HepG2 (cell line): ENCODE data around the gene MYO18A. TPM values are rescaled to one million over a fixed set of nuclear protein-coding genes. Genes with fewer than 3 reads are reported as not detected.

ENCODE experiments used
- ATF3 ChIP-seq: sonication (generic); formaldehyde crosslinking; IDR thresholded peaks from 2 replicates; pipeline ENCODE4 v1.4.0; 2020; ENCODE audit warnings: missing genetic modification reagents
- ATF7 ChIP-seq, 2 experiments: fragments of 450-650 bp in 1 of 2; sonication (generic) in 1 of 2; formaldehyde crosslinking in 1 of 2; IDR thresholded peaks; 2 replicates each; pipeline versions ENCODE4 v1.4.0 to v1.6.1; 2016 to 2020; ENCODE audit warnings: antibody characterized with exemption in 1 of 2, mild to moderate bottlenecking in 1 of 2, missing genetic modification reagents in 1 of 2
- DPF2 ChIP-seq: sonication (generic); formaldehyde crosslinking; IDR thresholded peaks from 2 replicates; pipeline ENCODE4 v1.4.0; 2020; ENCODE audit warnings: mild to moderate bottlenecking, low read depth, missing genetic modification reagents, borderline replicate concordance
- GFI1 ChIP-seq: sonication (generic); formaldehyde crosslinking; IDR thresholded peaks from 2 replicates; pipeline ENCODE4 v1.5.0; 2020; ENCODE audit warnings: missing genetic modification reagents, mild to moderate bottlenecking, borderline replicate concordance
- HMGXB3 ChIP-seq: sonication (generic); formaldehyde crosslinking; IDR thresholded peaks from 2 replicates; pipeline ENCODE4 v1.4.0; 2020; ENCODE audit warnings: missing genetic modification reagents, borderline replicate concordance
- RERE ChIP-seq: IDR thresholded peaks from 2 replicates; pipeline ENCODE4 v1.6.1; 2016; ENCODE audit warnings: low read depth, missing genetic modification reagents, missing compliant biosample characterization
- STAT5B ChIP-seq: sonication (generic); formaldehyde crosslinking; IDR thresholded peaks from 2 replicates; pipeline ENCODE4 v1.4.0; 2020; ENCODE audit warnings: missing genetic modification reagents
- ZBTB10 ChIP-seq: sonication (generic); formaldehyde crosslinking; IDR thresholded peaks from 2 replicates; pipeline ENCODE4 v1.4.0; 2020; ENCODE audit warnings: missing genetic modification reagents, borderline replicate concordance
- ZBTB21 ChIP-seq: sonication (generic); formaldehyde crosslinking; IDR thresholded peaks from 2 replicates; pipeline ENCODE4 v1.4.0; 2020; ENCODE audit warnings: missing genetic modification reagents
- ZBTB39 ChIP-seq: sonication (generic); formaldehyde crosslinking; IDR thresholded peaks from 2 replicates; pipeline ENCODE4 v1.5.0; 2020; ENCODE audit warnings: missing genetic modification reagents
- ZNF782 ChIP-seq: sonication (generic); formaldehyde crosslinking; IDR thresholded peaks from 2 replicates; pipeline ENCODE4 v1.4.0; 2020; ENCODE audit warnings: missing genetic modification reagents, mild to moderate bottlenecking, borderline replicate concordance
- polyA plus RNA-seq, 8 experiments: library from polyadenylated mRNA; depleted of rRNA in 3 of 8; stranded (reverse) in 7 of 8; unstranded in 1 of 8; fragments of >200 nt; fragmentation: Illumina TruSeq in 4 of 8; extraction: Trizol in 4 of 8; gene quantifications; 2 replicates each; pipeline versions ENCODE4 v1.2.1 to v1.2.3, GENCODE V29; 2011 to 2016; ENCODE audit warnings: low read depth in 4 of 8, missing spikeins in 1 of 8, mixed read lengths in 1 of 8; ENCODE audit not compliant: insufficient read depth in 1 of 8
- total RNA-seq, 5 experiments: library from RNA; depleted of rRNA; stranded (reverse); fragments of >200 nt; fragmentation: Illumina TruSeq; extraction: Trizol; gene quantifications; 2 replicates each; pipeline ENCODE4 v1.2.3, GENCODE V29; 2016; ENCODE audit warnings: low read depth in 1 of 5

Gene MYO18A
- total and polyA plus RNA-seq, 2 of the 13 experiments (the other 11 are each of a cell fraction or from before 2014, with no cell fraction given), result 16.8 to 24.8 TPM

GRCh38 chr17:29169806-29170591 is 10.2 kb downstream of the MYO18A start (continued):
- TF ChIP-seq ZBTB39 (CRISPR knock-in tag) (no peak), HMGXB3 (no peak), ATF7 (IDR thresholded peaks at IDR 0.05) (no peak), ATF7 (CRISPR knock-in tag; IDR thresholded peaks at IDR 0.05) (no peak), RERE (CRISPR knock-in tag) (no peak), STAT5B (CRISPR knock-in tag) (no peak), ZNF782 (CRISPR knock-in tag) (no peak), ATF3 (CRISPR knock-in tag) (no peak), DPF2 (CRISPR knock-in tag) (0 out of 2 replicates have a peak, but pooled peaks have one; percentile 29), GFI1 (no peak), ZBTB10 (CRISPR knock-in tag) (no peak), ZBTB21 (CRISPR knock-in tag) (no peak)
